NCI-H345 treated with DMSO at 0.1 percent for 48 hours (cell line): ENCODE data around the gene TPM2.

Experiments
- DNase-seq: peaks from one replicate; lab custom pipeline; 2025; ENCODE audit not compliant: unreplicated experiment; lab: John Stamatoyannopoulos, UW

The TPM2 gene

GRCh38 chr9:35636135-35636876 lies 53.4 kb downstream of the TPM2 start:
- DNase-seq, result no peak

GRCh38 chr9:35635730-35636129 lies 54.0 kb downstream of the TPM2 start:
- no peak for DNase-seq
